Measurements from ENCODE around the gene CTSG.
A peak's percentile ranks its signal among the peaks of the same experiment; 100 is the strongest.

CTSG gene

DNA sequence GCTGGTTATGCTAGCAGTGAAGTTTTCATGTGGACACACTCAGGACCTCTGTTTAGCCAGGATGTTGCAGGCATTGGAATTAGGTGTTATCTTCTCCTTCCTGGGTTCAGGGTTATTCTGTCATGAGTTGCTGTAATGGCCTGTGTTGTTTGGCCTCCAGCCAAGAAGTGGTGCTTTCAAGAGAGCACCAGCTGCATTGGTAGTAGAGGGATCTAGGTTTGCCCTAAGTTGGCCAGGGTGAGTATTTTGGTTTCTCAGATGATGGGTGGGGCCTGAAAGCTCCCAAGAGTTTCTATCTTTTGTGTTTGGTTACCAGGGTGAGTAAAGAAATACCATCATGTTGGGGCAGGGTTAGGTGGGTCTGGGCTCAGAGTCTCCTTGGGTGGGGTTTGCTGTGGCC, 36.1 kb upstream of the CTSG start:
- peak; percentile 77 for DNase-seq
- H3K27me3 ChIP-seq (replicated peaks; ENCODE audit: insufficient read depth, low read length) = no peaks in the 10 kb centered on the region
- no peak overlapping the region for H3K4me3 ChIP-seq (ENCODE audit: low read length)
- no peak overlapping the region for H3K9ac ChIP-seq (ENCODE audit: low read length)
- no peak overlapping the region for H2AFZ ChIP-seq (ENCODE audit: low read length)
- H3K9me2 ChIP-seq (replicated peaks; ENCODE audit: insufficient read depth, low read length) = no peaks in the 10 kb centered on the region
- no peak overlapping the region for H3K4me2 ChIP-seq (ENCODE audit: low read depth, low read length)
- no peaks in the 10 kb centered on the region for H4K20me1 ChIP-seq (ENCODE audit: insufficient read depth, low read length)
- no peaks in the 10 kb centered on the region for H3K9me3 ChIP-seq (replicated peaks; ENCODE audit: insufficient read depth, low read length)
- H3K79me2 ChIP-seq (ENCODE audit: low read length) = no peaks in the 10 kb centered on the region
- no peaks in the 10 kb centered on the region for H3K36me3 ChIP-seq (replicated peaks; ENCODE audit: insufficient read depth, low read length)
- H3F3A ChIP-seq (ENCODE audit: insufficient read depth, low read length) = no peaks in the 10 kb centered on the region
- TF ChIP-seq EZH2 (optimal IDR thresholded peaks at IDR 0.05; ENCODE audit: low read depth, low read length) (no peak), EZH2phosphoT487 (IDR thresholded peaks at IDR 0.05; ENCODE audit: low read length) (no peak), CTCF (IDR thresholded peaks at IDR 0.05; ENCODE audit: low read length) (no peak)
- H3K4me1 ChIP-seq (ENCODE audit: low read length) = peaks cover 39% of the 10 kb centered on the region
- peak overlapping the region; percentile 43; the same call in 1 of the 2 replicates for H3K27ac ChIP-seq (ENCODE audit: low read length)

DNA sequence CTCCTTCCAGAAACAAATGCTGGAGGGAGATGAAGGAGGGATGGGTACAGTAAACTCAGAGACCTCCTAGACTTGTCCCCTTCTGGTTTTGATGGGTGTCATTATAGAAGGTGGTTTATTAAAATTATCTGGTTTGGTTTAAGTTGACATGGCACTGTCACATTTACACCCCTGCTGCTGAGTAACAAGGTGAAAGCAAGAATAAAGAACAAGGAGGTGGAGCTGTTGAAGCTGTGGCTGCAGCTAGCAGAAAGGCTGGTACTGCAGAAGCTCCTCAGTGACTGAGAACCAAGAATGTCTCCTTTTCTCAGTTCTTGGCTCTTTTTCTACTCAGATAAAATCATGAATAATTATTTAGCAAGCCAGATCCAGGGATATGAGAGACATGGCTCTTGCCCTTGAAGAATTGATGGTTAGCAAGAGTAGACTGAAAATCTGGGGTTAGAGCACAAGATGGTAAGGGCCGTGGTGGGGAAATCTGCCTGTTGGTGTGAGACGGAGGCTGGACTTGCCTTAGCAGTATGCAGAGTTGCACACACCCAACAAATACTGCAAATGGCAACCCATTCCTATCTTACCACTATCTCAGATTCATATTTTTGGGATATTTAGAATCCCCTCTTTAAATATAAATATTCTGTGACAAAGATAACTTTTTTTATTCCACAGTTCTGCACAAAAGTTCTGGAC, 33.8 kb upstream of the CTSG start, which contains the start of gene GZMH:
Gene GZMH (minus strand): TSS at position 31 of the 690 bp plus-strand sequence. CDS start 72 bp downstream, outside the sequence.
- no peaks in the 10 kb centered on the region for H4K20me1 ChIP-seq (ENCODE audit: insufficient read depth, low read length)
- H3K36me3 ChIP-seq (replicated peaks; ENCODE audit: insufficient read depth, low read length) = no peaks in the 10 kb centered on the region
- no peak within 1 kb of the TSS for H3K9ac ChIP-seq (ENCODE audit: low read length)
- no peaks in the 10 kb centered on the region for H3K27me3 ChIP-seq (replicated peaks; ENCODE audit: insufficient read depth, low read length)
- TF ChIP-seq EZH2phosphoT487 (IDR thresholded peaks at IDR 0.05; ENCODE audit: low read length) (no peak), CTCF (IDR thresholded peaks at IDR 0.05; ENCODE audit: low read length) (no peak), EZH2 (optimal IDR thresholded peaks at IDR 0.05; ENCODE audit: low read depth, low read length) (no peak)
- no peak within 1 kb of the TSS for H2AFZ ChIP-seq (ENCODE audit: low read length)
- no peak within 1 kb of the TSS for H3K4me2 ChIP-seq (ENCODE audit: low read depth, low read length)
- peak within 1 kb of the TSS; percentile 25; the same call in 1 of the 2 replicates for H3K27ac ChIP-seq (ENCODE audit: low read length)
- no peak within 1 kb of the TSS for H3K4me3 ChIP-seq (ENCODE audit: low read length)
- H3K4me1 ChIP-seq (ENCODE audit: low read length) = peaks cover 56% of the 10 kb centered on the region
- no peaks in the 10 kb centered on the region for H3K9me3 ChIP-seq (replicated peaks; ENCODE audit: insufficient read depth, low read length)
- H3K79me2 ChIP-seq (ENCODE audit: low read length) = no peaks in the 10 kb centered on the region
- no peaks in the 10 kb centered on the region for H3K9me2 ChIP-seq (replicated peaks; ENCODE audit: insufficient read depth, low read length)
- DNase-seq = peak; percentile 17
- no peaks in the 10 kb centered on the region for H3F3A ChIP-seq (ENCODE audit: insufficient read depth, low read length)

GRCh38 chr14:24607635-24608514, 31.8 kb upstream of the CTSG start:
- H3K79me2 ChIP-seq (ENCODE audit: low read length) = no peaks in the 10 kb centered on the region
- no peaks in the 10 kb centered on the region for H3K9me2 ChIP-seq (replicated peaks; ENCODE audit: insufficient read depth, low read length)
- no peak for DNase-seq
- H2AFZ ChIP-seq (ENCODE audit: low read length) = no peak overlapping the region
- H3F3A ChIP-seq (ENCODE audit: insufficient read depth, low read length) = no peaks in the 10 kb centered on the region
- peak overlapping the region; percentile 81; the same call in 1 of the 2 replicates for H3K27ac ChIP-seq (ENCODE audit: low read length)
- no peak overlapping the region for H3K9ac ChIP-seq (ENCODE audit: low read length)
- no peak overlapping the region for H3K4me3 ChIP-seq (ENCODE audit: low read length)
- H3K4me2 ChIP-seq (ENCODE audit: low read depth, low read length) = no peak overlapping the region
- TF ChIP-seq EZH2 (optimal IDR thresholded peaks at IDR 0.05; ENCODE audit: low read depth, low read length) (no peak), CTCF (IDR thresholded peaks at IDR 0.05; ENCODE audit: low read length) (no peak), EZH2phosphoT487 (IDR thresholded peaks at IDR 0.05; ENCODE audit: low read length) (no peak)
- no peaks in the 10 kb centered on the region for H3K27me3 ChIP-seq (replicated peaks; ENCODE audit: insufficient read depth, low read length)
- no peaks in the 10 kb centered on the region for H4K20me1 ChIP-seq (ENCODE audit: insufficient read depth, low read length)
- no peaks in the 10 kb centered on the region for H3K9me3 ChIP-seq (replicated peaks; ENCODE audit: insufficient read depth, low read length)
- H3K4me1 ChIP-seq (ENCODE audit: low read length) = peaks cover 51% of the 10 kb centered on the region
- H3K36me3 ChIP-seq (replicated peaks; ENCODE audit: insufficient read depth, low read length) = no peaks in the 10 kb centered on the region

Data from MM.1S (cell line).